ENCODE measurements around the gene IRGC.

The IRGC gene

GRCh38 chr19:43731346-43731745, 15.5 kb downstream of the IRGC start:
- no peak for TF ChIP-seq FOXM1 (IDR thresholded peaks at IDR 0.05; ENCODE audit: borderline replicate concordance, low read depth)
- TF ChIP-seq EGR1 (IDR thresholded peaks at IDR 0.05): no peak
- TF ChIP-seq CREB1 (IDR thresholded peaks at IDR 0.05; ENCODE audit: low read depth): no peak
- TF ChIP-seq NFIC (IDR thresholded peaks at IDR 0.05): 0 out of 2 replicates have a peak, but pooled peaks have one; percentile 13

- TF ChIP-seq FOXM1 (IDR thresholded peaks at IDR 0.05; ENCODE audit: borderline replicate concordance, low read depth) (no peak), TCF12 (IDR thresholded peaks at IDR 0.05; ENCODE audit: low read depth) (no peak), MAX (IDR thresholded peaks at IDR 0.05) (no peak), CEBPB (IDR thresholded peaks at IDR 0.05) (no peak), ZBTB7A (IDR thresholded peaks at IDR 0.05; ENCODE audit: low read depth) (no peak), CREB1 (IDR thresholded peaks at IDR 0.05; ENCODE audit: low read depth) (no peak), EP300 (IDR thresholded peaks at IDR 0.05; ENCODE audit: borderline replicate concordance) (no peak), RAD21 (IDR thresholded peaks at IDR 0.05; ENCODE audit: low read depth) (no peak)
Measured at GRCh38 chr19:43731846-43732245, 16.0 kb downstream of the IRGC start.

- TF ChIP-seq USF1 (IDR thresholded peaks at IDR 0.05) (no peak), MAX (IDR thresholded peaks at IDR 0.05) (no peak), RAD21 (IDR thresholded peaks at IDR 0.05; ENCODE audit: low read depth) (no peak), EP300 (IDR thresholded peaks at IDR 0.05; ENCODE audit: borderline replicate concordance) (no peak), FOXM1 (IDR thresholded peaks at IDR 0.05; ENCODE audit: borderline replicate concordance, low read depth) (no peak), TEAD4 (IDR thresholded peaks at IDR 0.05) (no peak), YY1 (IDR thresholded peaks at IDR 0.05; ENCODE audit: low read depth) (no peak), EGR1 (IDR thresholded peaks at IDR 0.05) (no peak), TCF12 (IDR thresholded peaks at IDR 0.05; ENCODE audit: low read depth) (no peak), REST (IDR thresholded peaks at IDR 0.05; ENCODE audit: low read depth) (no peak), TAF1 (IDR thresholded peaks at IDR 0.05; ENCODE audit: low read depth) (no peak), NFIC (IDR thresholded peaks at IDR 0.05) (no peak)
Measured at GRCh38 chr19:43735013-43735412, 19.1 kb downstream of the IRGC start.

GRCh38 chr19:43735957-43736356, 20.1 kb downstream of the IRGC start:
- TF ChIP-seq TAF1 (IDR thresholded peaks at IDR 0.05; ENCODE audit: low read depth) (no peak), MAX (IDR thresholded peaks at IDR 0.05) (no peak), CREB1 (IDR thresholded peaks at IDR 0.05; ENCODE audit: low read depth) (no peak), USF1 (IDR thresholded peaks at IDR 0.05) (no peak), ZBTB7A (IDR thresholded peaks at IDR 0.05; ENCODE audit: low read depth) (no peak), RAD21 (IDR thresholded peaks at IDR 0.05; ENCODE audit: low read depth) (no peak), TEAD4 (IDR thresholded peaks at IDR 0.05) (no peak), YY1 (IDR thresholded peaks at IDR 0.05; ENCODE audit: low read depth) (no peak), EGR1 (IDR thresholded peaks at IDR 0.05) (no peak), FOXM1 (IDR thresholded peaks at IDR 0.05; ENCODE audit: borderline replicate concordance, low read depth) (no peak), TCF12 (IDR thresholded peaks at IDR 0.05; ENCODE audit: low read depth) (no peak), REST (IDR thresholded peaks at IDR 0.05; ENCODE audit: low read depth) (no peak), CEBPB (IDR thresholded peaks at IDR 0.05) (no peak), NFIC (IDR thresholded peaks at IDR 0.05) (no peak), EP300 (IDR thresholded peaks at IDR 0.05; ENCODE audit: borderline replicate concordance) (no peak)

GRCh38 chr19:43738780-43739211, 22.9 kb downstream of the IRGC start:
- TF ChIP-seq NFIC (IDR thresholded peaks at IDR 0.05) (no peak), EP300 (IDR thresholded peaks at IDR 0.05; ENCODE audit: borderline replicate concordance) (no peak), USF1 (IDR thresholded peaks at IDR 0.05) (no peak), REST (IDR thresholded peaks at IDR 0.05; ENCODE audit: low read depth) (no peak), EGR1 (IDR thresholded peaks at IDR 0.05) (no peak), CREB1 (IDR thresholded peaks at IDR 0.05; ENCODE audit: low read depth) (no peak), RAD21 (IDR thresholded peaks at IDR 0.05; ENCODE audit: low read depth) (no peak), ZBTB7A (IDR thresholded peaks at IDR 0.05; ENCODE audit: low read depth) (no peak), CEBPB (IDR thresholded peaks at IDR 0.05) (no peak), YY1 (IDR thresholded peaks at IDR 0.05; ENCODE audit: low read depth) (no peak), TEAD4 (IDR thresholded peaks at IDR 0.05) (no peak), FOXM1 (IDR thresholded peaks at IDR 0.05; ENCODE audit: borderline replicate concordance, low read depth) (no peak), MAX (IDR thresholded peaks at IDR 0.05) (no peak), TCF12 (IDR thresholded peaks at IDR 0.05; ENCODE audit: low read depth) (no peak)
